DMS53 treated with DMSO at 0.1 percent for 48 hours (cell line): Measurements from ENCODE around the gene TTLL11.
A peak's percentile ranks its signal among the peaks of the same experiment; 100 is the strongest.

Experiments
- DNase-seq: peaks from one replicate; lab custom pipeline; 2025; ENCODE audit not compliant: unreplicated experiment; lab: John Stamatoyannopoulos, UW

The TTLL11 gene

GRCh38 chr9:122110100-122110833 is 17.2 kb upstream of the TTLL11 start:
- no peak for DNase-seq

DNA sequence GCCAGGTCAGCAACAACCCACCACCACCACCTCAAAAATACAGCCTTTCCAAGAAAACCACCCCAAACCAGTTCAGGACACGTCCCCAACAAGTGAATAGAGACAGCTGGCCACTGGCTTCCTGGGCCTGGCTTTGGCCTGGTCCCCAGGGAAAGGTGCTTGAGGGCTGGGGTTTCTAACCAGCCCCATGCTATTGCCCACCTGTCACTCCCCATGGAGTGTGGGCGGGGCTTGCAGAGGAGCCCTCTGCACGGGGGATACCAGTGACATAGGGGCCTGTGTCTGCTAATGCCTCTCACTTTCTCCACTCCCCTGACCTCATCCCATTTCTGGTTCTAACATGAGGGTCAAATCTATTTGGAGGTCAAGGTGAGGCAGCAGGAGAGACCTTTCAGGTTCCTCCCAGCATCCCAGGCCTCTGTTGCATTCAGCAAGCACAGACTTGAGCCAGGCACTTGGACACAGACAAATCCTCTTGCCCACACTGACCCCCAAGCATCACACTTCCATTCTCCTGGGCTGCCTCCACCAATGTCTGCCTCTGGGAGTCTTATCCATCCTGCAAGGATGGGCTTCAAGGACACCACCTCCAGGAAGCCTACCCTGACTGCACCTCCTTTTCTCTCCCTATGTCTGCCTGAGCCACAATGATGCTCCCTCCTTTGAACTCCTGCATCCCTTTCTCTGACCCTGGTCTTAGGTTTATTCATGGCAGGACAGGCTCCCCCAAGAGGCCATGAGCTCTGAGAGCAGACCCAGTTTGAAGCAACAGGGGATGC is 16.1 kb upstream of the TTLL11 start:
- no peak for DNase-seq

GRCh38 chr9:122107291-122107805 is 14.2 kb upstream of the TTLL11 start:
- DNase-seq, result no peak

DNA sequence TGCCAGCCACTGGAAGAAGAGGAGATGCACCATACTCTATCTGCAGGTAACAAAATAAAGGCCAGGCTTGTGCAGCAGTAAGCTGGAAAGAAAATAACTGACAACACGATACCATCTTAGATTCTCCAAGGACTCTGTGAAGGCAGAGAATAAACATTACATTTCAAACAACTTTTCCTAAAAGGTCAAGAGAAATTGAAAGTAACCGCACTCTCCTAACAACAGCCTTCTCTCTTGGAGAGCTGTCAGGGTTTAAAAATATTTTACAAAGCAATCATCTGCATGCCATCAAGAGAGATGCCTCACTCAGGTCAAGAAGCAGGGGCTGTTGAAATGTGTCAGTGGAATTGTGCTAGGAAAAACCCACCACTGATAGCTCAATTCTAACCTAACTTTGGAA is 13.5 kb upstream of the TTLL11 start:
- no peak for DNase-seq

- no peak for DNase-seq
Observed at GRCh38 chr9:122103985-122104384, 10.9 kb upstream of the TTLL11 start.

DNA sequence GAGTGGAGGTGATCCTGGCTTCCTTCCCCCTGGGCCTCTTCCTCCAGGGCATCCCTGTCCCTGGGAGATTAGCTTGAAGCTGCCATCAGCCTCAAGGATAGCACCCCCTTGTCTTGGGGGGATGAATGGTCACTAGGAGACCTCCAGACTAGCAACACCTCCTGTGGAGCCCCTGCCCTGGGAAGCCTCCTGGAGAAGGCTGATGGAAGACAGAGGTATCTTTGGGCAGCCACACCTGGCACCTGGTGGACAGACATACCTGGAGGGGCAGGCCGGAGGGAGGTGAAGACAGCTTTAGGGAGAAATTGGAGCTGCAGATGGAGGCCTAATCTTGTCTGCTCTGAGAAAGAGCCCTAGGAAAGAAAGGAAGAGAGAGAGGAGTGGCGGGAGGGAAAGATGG is 9.0 kb upstream of the TTLL11 start:
- no peak for DNase-seq

GRCh38 chr9:122100756-122101155 is 7.6 kb upstream of the TTLL11 start:
- no peak for DNase-seq

- peak; percentile 65 for DNase-seq
Observed at GRCh38 chr9:122099271-122099869, 6.3 kb upstream of the TTLL11 start.

DNA sequence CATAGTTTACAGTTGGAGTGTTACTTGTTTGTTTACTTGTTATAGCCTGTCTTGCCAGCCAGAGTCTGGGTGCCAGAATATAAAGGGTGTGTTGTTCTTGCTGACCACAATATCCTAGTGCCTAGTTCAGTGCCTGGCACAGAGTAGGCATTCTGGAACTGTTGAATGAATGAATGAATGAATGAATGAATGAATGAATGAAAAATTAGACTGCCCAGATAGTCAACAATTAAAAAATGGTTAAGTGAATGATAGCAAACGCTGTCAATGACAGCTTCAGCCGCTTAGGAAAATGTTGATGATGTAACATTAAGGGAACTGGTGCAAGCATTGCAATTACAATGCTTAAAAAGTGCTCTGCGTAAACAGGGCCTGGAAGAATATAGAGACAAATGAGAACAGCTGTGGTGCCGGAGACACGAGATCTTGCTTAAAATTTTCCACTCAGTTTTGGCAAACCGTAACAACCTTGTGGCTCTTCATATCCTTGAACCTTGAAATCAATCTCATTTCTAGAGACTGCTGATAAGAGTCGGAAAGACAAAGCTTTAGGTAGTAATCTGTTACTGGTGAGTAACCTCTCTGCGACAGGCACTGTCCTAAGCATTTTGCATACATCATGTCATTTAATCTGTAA is 4.7 kb upstream of the TTLL11 start:
- no peak for DNase-seq

DNA sequence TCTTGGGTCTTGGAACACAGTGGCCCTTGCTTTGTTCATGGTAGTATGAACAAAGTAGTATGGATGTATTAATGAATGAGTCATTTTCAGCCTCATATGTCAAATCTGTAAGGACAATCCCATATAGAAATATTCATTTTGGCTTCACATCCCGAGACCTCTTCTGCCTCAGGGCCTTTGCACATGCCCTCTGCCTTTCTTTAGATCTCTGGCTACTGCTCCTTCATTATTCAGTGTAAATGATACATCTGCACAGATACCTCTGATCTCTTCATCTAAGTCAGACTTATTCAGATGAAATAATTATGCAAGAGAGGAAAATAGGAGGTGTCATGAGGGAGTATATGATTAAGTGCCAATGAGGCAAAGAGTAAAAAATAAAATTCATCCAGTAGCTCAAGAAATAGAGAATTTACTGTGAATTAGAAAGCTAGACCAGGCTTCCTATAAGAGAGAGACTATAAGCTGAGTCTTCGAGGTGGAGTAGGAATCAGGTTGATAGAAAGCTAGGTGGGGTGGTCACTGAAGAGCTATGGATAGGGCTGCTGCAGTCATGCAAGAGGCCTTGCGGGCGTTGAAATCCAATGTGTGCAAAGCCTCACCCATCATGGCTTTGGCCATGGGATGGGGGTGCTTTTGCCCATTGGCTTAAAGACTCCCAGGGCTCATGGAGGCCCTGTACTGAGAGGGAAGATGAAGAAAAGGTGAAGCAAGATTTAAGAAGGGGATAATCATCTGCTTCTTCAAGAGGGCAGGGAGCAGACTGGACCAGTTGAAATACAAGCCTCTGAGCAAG is 3.7 kb upstream of the TTLL11 start:
- DNase-seq, result no peak

GRCh38 chr9:122095010-122095767 is 2.1 kb upstream of the TTLL11 start:
- peak; percentile 55 for DNase-seq

- DNase-seq, result no peak
Observed at GRCh38 chr9:122091682-122092592, 1.2 kb downstream of the TTLL11 start.

DNA sequence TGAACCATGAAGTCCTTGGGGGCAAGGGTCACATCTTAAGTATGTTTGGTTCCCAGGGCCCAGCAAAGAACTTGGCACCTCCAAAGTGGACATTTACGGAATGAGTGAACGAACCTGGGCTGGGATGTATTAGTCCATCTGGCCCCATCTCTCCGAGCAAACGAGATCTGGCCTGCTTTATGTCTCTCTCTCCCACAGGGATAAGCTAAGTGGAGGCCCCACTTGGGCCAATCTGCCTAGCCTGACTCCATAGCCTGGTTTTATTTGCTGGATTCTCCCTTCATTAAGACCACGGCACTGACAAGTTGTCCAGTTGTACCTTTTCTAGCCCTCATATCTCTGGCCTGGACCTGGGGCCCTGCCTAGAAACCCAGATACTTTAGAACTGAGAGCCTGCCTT is 2.1 kb downstream of the TTLL11 start:
- DNase-seq, result no peak

DNA sequence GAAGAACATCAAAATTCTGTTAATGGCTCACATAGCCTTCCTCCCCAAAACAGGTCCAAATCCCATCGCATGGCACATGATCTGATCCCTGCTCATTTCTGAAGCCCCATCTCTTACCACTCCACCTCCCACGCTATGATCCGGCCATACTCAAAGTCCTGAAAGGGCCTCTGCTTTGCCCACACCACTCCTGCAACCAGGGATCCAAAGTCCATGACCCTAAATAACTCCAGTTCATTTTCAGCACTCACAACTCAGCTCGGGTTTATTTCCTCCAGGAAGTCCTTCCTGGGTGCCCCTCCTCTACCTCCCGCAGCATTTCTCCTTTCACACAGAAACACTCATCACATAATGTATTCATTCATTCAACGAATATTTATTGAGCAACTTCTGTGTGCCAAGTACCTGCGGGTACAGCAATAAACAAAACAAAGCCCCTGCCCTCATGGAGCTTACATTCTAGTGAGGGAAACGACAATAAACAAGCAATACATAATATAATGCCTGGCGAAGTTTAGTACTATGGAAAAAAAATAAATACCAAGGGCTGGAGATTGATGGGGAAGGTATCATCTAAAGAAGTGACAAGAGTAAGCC is 2.7 kb downstream of the TTLL11 start:
- no peak for DNase-seq

- peak; percentile 42 for DNase-seq
Observed at GRCh38 chr9:122088880-122089706, 4.0 kb downstream of the TTLL11 start.

DNA sequence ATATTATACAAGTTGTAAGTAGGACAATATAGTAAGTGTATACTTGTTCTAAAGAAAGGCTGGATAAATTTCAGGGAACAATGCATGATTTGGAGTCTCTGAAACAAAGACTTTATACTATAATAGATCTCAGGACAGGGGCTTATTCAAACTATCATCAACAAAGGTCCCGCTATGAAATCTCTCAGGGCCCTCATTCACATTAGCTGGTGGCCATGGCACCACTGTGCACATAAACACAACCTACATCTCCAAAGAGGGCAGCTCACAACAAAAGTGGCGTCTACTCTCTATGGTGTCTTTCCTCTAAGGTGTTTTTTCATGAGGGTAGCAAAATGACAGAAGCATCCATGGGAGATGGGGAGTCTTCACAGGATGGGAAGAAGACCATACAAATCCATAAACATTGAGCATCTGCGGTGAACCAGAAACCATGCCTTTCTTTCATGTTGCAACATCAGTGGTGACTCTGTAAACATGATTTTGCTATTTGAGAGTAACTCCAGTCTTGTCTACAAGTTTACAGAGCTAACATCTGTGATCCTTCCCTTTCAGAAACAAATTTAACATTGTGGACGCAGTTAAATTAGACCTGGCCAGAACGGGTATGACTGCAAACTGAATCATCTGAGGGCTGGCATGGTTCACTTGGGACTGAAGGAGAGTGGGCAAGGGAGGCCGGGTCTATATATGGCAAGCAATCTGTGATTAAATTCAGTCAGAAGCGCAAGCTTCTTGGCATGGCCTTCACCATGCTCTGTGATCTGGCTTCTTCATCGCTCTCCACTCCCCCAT is 5.5 kb downstream of the TTLL11 start:
- DNase-seq, result no peak

DNA sequence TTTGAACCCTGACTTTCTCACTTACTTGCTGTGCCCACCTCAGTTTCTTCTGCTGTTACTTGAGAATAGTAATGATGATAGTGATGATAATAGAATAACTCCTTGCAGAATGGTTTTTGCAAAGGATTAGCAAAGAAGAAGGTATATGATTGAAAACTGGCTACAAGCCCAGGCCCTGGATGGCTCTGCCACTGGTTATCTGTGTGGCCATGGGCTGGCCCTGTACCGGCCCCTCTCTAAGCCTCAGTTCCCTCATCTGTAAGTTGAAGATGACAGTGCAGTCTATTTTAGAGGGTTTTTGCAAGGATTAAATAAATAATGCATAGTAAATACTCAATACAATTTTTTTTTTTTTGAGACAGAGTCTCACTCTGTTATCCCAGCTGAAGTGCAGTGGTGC is 6.2 kb downstream of the TTLL11 start:
- DNase-seq, result no peak
